Measurements from ENCODE around the gene ZNF740. TPM values are rescaled to one million over a fixed set of nuclear protein-coding genes. Genes with fewer than 3 reads are reported as not detected.
A peak's percentile ranks its signal among the peaks of the same experiment; 100 is the strongest.

Gene ZNF740
- total RNA-seq, 2 experiments from 2014 or later: 24.4 to 24.7 TPM

GRCh38 chr12:53214221-53214620, 33.7 kb downstream of the ZNF740 start:
- H3K27me3 ChIP-seq (ENCODE audit: control insufficient read depth in 1 of 2, insufficient read depth in 2 of 2, low read length in 2 of 2): no peaks in the 10 kb centered on the region
- Mint-ChIP-seq H3K4me1 (ENCODE audit: low read depth) (peaks cover 68% of the 10 kb centered on the region), H3K36me3 (ENCODE audit: low read depth) (peaks cover 67% of the 10 kb centered on the region), H3K27ac (peak overlapping the region; percentile 64), H3K4me3 (no peak overlapping the region), H3K27me3 (no peaks in the 10 kb centered on the region), H3K9me3 (no peaks in the 10 kb centered on the region)
- TF ChIP-seq, protein P1, sequence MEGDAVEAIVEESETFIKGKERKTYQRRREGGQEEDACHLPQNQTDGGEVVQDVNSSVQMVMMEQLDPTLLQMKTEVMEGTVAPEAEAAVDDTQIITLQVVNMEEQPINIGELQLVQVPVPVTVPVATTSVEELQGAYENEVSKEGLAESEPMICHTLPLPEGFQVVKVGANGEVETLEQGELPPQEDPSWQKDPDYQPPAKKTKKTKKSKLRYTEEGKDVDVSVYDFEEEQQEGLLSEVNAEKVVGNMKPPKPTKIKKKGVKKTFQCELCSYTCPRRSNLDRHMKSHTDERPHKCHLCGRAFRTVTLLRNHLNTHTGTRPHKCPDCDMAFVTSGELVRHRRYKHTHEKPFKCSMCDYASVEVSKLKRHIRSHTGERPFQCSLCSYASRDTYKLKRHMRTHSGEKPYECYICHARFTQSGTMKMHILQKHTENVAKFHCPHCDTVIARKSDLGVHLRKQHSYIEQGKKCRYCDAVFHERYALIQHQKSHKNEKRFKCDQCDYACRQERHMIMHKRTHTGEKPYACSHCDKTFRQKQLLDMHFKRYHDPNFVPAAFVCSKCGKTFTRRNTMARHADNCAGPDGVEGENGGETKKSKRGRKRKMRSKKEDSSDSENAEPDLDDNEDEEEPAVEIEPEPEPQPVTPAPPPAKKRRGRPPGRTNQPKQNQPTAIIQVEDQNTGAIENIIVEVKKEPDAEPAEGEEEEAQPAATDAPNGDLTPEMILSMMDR (IDR thresholded peaks at IDR 0.05): no peak
- H3K27ac ChIP-seq (ENCODE audit: low read depth in 1 of 2, low read length in 2 of 2): no peak overlapping the region
- CTCF ChIA-PET: interaction anchor here (0.5 to 8.3 kb wide), 16 partner anchors 14 to 294 kb away, joined by 3 to 68 read pairs (median 7); partner anchors contain the start of genes AAAS, ESPL1, PFDN5 and RARG
- H3K4me1 ChIP-seq (ENCODE audit: insufficient read depth, low read length): peaks cover 79% of the 10 kb centered on the region
- peaks cover 59% of the 10 kb centered on the region for H3K36me3 ChIP-seq (ENCODE audit: insufficient read depth, low read length)
- no peak for ATAC-seq (ENCODE audit: poor library complexity)
- no peaks in the 10 kb centered on the region for H3K9me3 ChIP-seq (ENCODE audit: control insufficient read depth in 1 of 2, insufficient read depth in 1 of 2, low read length in 2 of 2)
- intact Hi-C loops (cut with DNase I, micrococcal nuclease): loop anchor here (5.0 kb wide), 2 partner anchors 53 to 128 kb away; partner anchors contain the start of gene ESPL1 (in 1 of the 2)
- no peak for DNase-seq
- no peak overlapping the region for H3K4me3 ChIP-seq (ENCODE audit: low read length)
- POLR2A ChIA-PET: interaction anchor here (0.9 to 3.5 kb wide), 14 partner anchors 9 to 109 kb away, joined by 3 to 23 read pairs (median 4); partner anchors contain the start of genes AAAS, CSAD, ESPL1 and PFDN5

GRCh38 chr12:53214687-53215455, 34.3 kb downstream of the ZNF740 start:
- TF ChIP-seq, protein P1 (IDR thresholded peaks at IDR 0.05): no peak
- Mint-ChIP-seq H3K27ac (peak overlapping the region; percentile 64), H3K4me1 (ENCODE audit: low read depth) (peaks cover 70% of the 10 kb centered on the region), H3K9me3 (no peaks in the 10 kb centered on the region), H3K27me3 (no peaks in the 10 kb centered on the region), H3K36me3 (ENCODE audit: low read depth) (peaks cover 72% of the 10 kb centered on the region), H3K4me3 (peak overlapping the region; percentile 100)
- peaks cover 59% of the 10 kb centered on the region for H3K36me3 ChIP-seq (ENCODE audit: insufficient read depth, low read length)
- H3K9me3 ChIP-seq (ENCODE audit: control insufficient read depth in 1 of 2, insufficient read depth in 1 of 2, low read length in 2 of 2): no peaks in the 10 kb centered on the region
- ATAC-seq (ENCODE audit: poor library complexity) (no peak), DNase-seq (no peak)
- CTCF ChIA-PET: interaction anchor here (0.5 to 8.3 kb wide), 10 partner anchors 21 to 294 kb away, joined by 3 to 68 read pairs (median 11); partner anchors contain the start of genes AAAS and ESPL1
- H3K27ac ChIP-seq (ENCODE audit: low read depth in 1 of 2, low read length in 2 of 2): no peak overlapping the region
- POLR2A ChIA-PET: interaction anchor here (0.6 to 3.5 kb wide), 9 partner anchors 9 to 109 kb away, joined by 3 to 23 read pairs (median 5); partner anchors contain the start of genes AAAS, CSAD, ESPL1 and PFDN5
- H3K4me3 ChIP-seq (ENCODE audit: low read length): no peak overlapping the region
- no peaks in the 10 kb centered on the region for H3K27me3 ChIP-seq (ENCODE audit: control insufficient read depth in 1 of 2, insufficient read depth in 2 of 2, low read length in 2 of 2)
- intact Hi-C loops (cut with DNase I, micrococcal nuclease): loop anchor here (5.0 kb wide), 2 partner anchors 52 to 127 kb away; partner anchors contain the start of gene ESPL1 (in 1 of the 2)
- H3K4me1 ChIP-seq (ENCODE audit: insufficient read depth, low read length): peaks cover 75% of the 10 kb centered on the region

DNA sequence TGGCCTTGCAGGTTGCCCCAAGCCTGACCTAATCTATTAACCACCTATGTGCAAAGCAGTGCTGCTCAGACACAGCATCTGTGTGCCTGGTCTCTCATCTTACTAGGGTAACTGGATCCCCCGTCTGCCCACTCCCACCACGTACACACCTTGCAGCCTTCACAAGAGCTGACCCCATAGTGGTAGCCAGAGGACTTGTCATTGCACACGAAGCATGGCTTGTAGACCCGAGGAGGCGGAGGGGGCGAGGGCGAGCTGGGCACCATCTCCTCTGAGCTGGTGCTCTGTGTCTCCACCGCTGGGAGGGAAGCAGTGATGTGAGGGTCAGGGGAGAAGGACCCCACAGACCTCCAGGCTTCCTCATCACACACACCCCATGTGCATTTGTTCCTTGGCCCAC, 35.0 kb downstream of the ZNF740 start:
- peak overlapping the region; percentile 29 to 31 for H3K27ac ChIP-seq (ENCODE audit: low read depth in 1 of 2, low read length in 2 of 2)
- intact Hi-C loops (cut with DNase I, micrococcal nuclease): no loop called here
- ChIA-PET CTCF (interaction anchor here (8.3 kb wide), 1 partner anchor 36 kb away, joined by 68 read pairs; a partner anchor contains a TSS), POLR2A (interaction anchor here (1.3 to 3.5 kb wide), 5 partner anchors 35 to 108 kb away, joined by 4 to 17 read pairs (median 9); partner anchors contain the start of genes AAAS, CSAD, ESPL1 and ZNF740)
- Mint-ChIP-seq H3K36me3 (ENCODE audit: low read depth) (peaks cover 72% of the 10 kb centered on the region), H3K27me3 (no peaks in the 10 kb centered on the region), H3K9me3 (no peaks in the 10 kb centered on the region), H3K27ac (peak overlapping the region; percentile 90), H3K4me1 (ENCODE audit: low read depth) (peaks cover 74% of the 10 kb centered on the region), H3K4me3 (peak overlapping the region; percentile 100)
- H3K4me1 ChIP-seq (ENCODE audit: insufficient read depth, low read length): peaks cover 70% of the 10 kb centered on the region
- H3K27me3 ChIP-seq (ENCODE audit: control insufficient read depth in 1 of 2, insufficient read depth in 2 of 2, low read length in 2 of 2): no peaks in the 10 kb centered on the region
- H3K4me3 ChIP-seq (ENCODE audit: low read length): no peak overlapping the region
- H3K36me3 ChIP-seq (ENCODE audit: insufficient read depth, low read length): peaks cover 57% of the 10 kb centered on the region
- TF ChIP-seq, protein P1 (IDR thresholded peaks at IDR 0.05): no peak
- no peak for ATAC-seq (ENCODE audit: poor library complexity)
- DNase-seq: no peak
- H3K9me3 ChIP-seq (ENCODE audit: control insufficient read depth in 1 of 2, insufficient read depth in 1 of 2, low read length in 2 of 2): no peaks in the 10 kb centered on the region
